Amniotic stem cell (primary cell): ENCODE results near the gene SFMBT2.

ENCODE experiments used
- DNase-seq: peaks from one replicate; lab custom pipeline; 2025; lab: John Stamatoyannopoulos, UW

SFMBT2 gene

DNA sequence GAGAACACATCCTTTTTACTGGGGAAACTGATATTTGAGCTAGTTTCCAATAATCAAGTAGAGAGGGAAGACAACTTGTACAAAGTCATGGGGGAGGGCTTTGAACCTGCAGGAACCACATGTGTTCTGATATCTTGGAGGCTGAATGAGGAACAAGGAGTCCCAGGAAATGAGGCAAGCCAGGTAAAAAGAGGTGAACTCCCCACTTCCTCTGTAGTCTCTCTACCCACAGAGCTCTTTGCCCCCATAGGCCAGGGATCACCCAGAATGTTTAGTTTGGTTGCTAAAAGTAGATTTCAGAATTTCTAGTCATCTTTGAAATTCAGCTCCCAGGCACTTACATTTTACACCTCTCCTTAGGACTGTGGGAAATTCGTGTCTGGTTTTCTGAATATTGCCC, 276.4 kb downstream of the SFMBT2 start:
- no peak for DNase-seq

DNA sequence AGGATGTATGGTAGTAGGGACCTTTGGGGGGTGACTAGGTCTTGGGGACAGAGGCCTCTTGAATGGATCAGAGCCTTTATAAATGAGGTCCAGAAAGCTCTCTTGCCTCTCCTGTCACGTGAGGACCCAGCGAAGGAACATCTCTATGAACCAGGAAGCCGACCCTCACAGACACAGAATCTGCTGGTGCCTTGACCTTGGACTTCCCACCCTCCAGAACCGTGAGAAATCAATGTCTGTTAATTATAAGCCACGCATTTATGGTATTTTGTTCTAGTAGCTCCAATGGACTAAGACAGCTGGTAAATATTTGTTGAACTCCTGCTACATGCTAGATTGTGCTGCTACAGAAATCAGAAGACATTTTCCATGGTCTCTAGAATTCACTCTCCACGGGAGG, 276.9 kb downstream of the SFMBT2 start:
- no peak for DNase-seq

DNA sequence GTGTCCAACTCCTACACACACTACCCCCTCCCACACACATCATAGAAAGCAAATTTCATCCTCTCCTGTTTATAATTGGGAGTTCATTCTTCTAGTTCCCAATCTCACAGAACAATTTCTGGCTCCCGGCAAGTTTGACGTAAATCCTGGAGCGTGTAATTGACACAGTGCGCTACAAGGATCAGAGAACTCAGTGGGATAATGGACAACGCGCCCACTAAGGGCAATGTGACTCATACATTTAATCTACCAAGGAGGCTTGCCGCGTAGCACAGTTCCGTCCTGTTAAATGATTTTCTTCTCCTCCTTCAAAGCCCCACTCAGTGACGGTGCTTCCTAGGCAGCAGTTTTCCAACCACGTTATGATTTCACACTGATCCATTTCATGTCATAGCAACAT, 277.6 kb downstream of the SFMBT2 start:
- DNase-seq, result no peak

DNA sequence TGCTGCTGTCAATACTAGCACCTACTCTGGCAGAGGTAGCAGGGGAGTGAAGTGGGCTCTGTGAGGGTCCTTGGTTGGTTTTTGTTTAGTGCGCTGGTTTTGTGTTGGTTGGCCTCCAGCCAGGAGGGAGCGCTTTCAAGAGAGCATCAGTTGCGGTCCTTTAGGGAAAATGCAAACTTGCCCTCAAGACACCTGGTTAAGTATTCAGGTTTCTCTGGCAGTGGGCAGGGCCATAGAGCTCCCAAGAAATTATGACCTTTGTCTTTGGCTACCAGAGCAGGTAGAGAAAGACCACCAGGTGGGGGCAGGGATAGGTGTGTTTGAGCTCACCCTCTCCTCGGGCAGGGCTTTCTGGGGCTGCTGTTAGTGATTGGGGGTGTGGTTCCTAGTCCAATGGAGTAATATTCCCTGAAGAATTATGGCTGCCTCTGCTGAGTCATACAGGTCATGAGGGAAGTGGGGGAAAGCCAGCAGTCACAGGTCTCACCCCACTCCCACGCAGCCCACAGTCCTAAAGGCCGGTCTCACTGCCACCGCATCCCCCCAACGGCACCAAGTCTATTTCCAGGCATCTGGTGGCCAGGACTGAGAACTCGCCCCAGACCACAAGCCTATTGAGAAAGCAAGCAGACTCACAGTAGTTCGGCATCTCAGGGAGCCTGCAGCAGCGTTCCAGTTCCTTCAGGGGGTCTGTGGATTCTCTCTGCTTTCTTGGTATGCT, 280.5 kb downstream of the SFMBT2 start:
- no peak for DNase-seq

- no peak for DNase-seq
Observed at GRCh38 chr10:7123774-7124173, 287.1 kb downstream of the SFMBT2 start.

- DNase-seq, result no peak
Observed at GRCh38 chr10:7122561-7122960, 288.3 kb downstream of the SFMBT2 start.

DNA sequence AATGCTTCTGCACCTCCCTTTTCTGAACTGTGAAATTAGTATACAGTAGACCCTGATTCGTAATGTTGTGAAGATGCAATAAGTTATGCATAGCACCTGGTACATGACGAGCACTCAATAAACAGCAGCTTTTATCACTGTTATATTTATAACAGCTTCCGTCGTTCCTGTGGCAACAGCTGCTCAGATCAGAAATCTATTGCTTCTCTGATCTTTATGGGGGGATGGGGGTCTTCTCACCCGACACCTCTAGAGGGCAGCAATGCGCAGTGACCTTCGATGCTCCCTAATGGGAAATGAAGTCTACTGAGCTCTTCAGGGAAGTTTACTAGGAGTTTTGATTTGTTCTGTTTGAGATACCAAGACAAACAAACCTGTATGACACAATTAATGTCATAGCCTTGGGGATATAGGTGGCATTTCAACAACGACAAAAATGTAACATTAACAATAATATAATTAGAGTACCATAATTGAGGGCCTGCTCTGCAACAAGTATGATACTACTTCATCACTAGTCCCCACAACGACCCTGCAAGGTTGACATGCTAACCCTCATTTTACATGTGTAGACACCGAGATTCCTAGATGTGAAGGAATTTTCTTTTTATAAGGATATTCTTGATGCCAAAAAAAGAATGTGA, 289.6 kb downstream of the SFMBT2 start:
- no peak for DNase-seq

GRCh38 chr10:7119325-7120015, 291.4 kb downstream of the SFMBT2 start:
- DNase-seq, result no peak

- no peak for DNase-seq
Observed at GRCh38 chr10:7117806-7118674, 292.8 kb downstream of the SFMBT2 start.

- no peak for DNase-seq
Observed at GRCh38 chr10:7117177-7117799, 293.5 kb downstream of the SFMBT2 start.

- DNase-seq, result no peak
Observed at GRCh38 chr10:7111561-7111960, 299.3 kb downstream of the SFMBT2 start.

- no peak for DNase-seq
Observed at GRCh38 chr10:7111089-7111488, 299.7 kb downstream of the SFMBT2 start.
